CD4-positive, alpha-beta T cell treated with Interleukin-17A for 1 hour (primary cell): ENCODE results near the gene TMEM272.

Source experiments
- DNase-seq: peaks from one replicate; pipeline ENCODE4 v3.0.0-alpha.2; 2020

The TMEM272 gene

GRCh38 chr13:51778392-51778791 lies 66.6 kb downstream of the TMEM272 start:
- DNase-seq, result no peak

- no peak for DNase-seq
Measured at GRCh38 chr13:51777921-51778320, 67.1 kb downstream of the TMEM272 start.

GRCh38 chr13:51776179-51776578 lies 68.8 kb downstream of the TMEM272 start:
- no peak for DNase-seq

- no peak for DNase-seq
Measured at GRCh38 chr13:51773515-51773914, 71.5 kb downstream of the TMEM272 start.

GRCh38 chr13:51772781-51773180 lies 72.2 kb downstream of the TMEM272 start:
- DNase-seq, result no peak

GRCh38 chr13:51772105-51772455 lies 72.9 kb downstream of the TMEM272 start:
- no peak for DNase-seq

GRCh38 chr13:51771418-51772104 lies 73.4 kb downstream of the TMEM272 start:
- DNase-seq, result no peak

GRCh38 chr13:51770681-51771417 lies 74.1 kb downstream of the TMEM272 start:
- no peak for DNase-seq

- DNase-seq, result no peak
Measured at GRCh38 chr13:51770160-51770559, 74.8 kb downstream of the TMEM272 start.

- DNase-seq, result no peak
Measured at GRCh38 chr13:51769455-51770127, 75.4 kb downstream of the TMEM272 start.

- DNase-seq, result no peak
Measured at GRCh38 chr13:51768976-51769375, 76.0 kb downstream of the TMEM272 start.

- DNase-seq, result no peak
Measured at GRCh38 chr13:51768378-51768921, 76.5 kb downstream of the TMEM272 start.

GRCh38 chr13:51767100-51767499 lies 77.9 kb downstream of the TMEM272 start:
- no peak for DNase-seq

- DNase-seq, result no peak
Measured at GRCh38 chr13:51765142-51765515, 79.8 kb downstream of the TMEM272 start.

GRCh38 chr13:51764184-51765141 lies 80.5 kb downstream of the TMEM272 start:
- DNase-seq, result peak; percentile 67

- DNase-seq, result no peak
Measured at GRCh38 chr13:51763486-51763885, 81.5 kb downstream of the TMEM272 start.
